Activated naive CD4-positive, alpha-beta T cell treated with anti-CD3 and anti-CD28 coated beads for 36 hours (primary cell): Measurements from ENCODE around the gene TRAPPC5. TPM values are rescaled to one million over a fixed set of nuclear protein-coding genes. Genes with fewer than 3 reads are reported as not detected.

Experiments
- CTCF ChIA-PET: fragments of 350-600 bp; sonication (Branson Sonifier 250); formaldehyde crosslinking; loops from one replicate; lab custom pipeline; 2021; ENCODE audit warnings: antibody characterized with exemption; lab: Charles Lee
- DNase-seq: peaks from one replicate; pipeline ENCODE4 v3.0.0-alpha.2; 2020
- H3K27ac Mint-ChIP-seq: one replicate; pipeline ENCODE4 v1.8.0; 2021; ENCODE audit warnings: mild to moderate bottlenecking, mixed read lengths
- H3K27me3 Mint-ChIP-seq: one replicate; pipeline ENCODE4 v1.8.0; 2021; ENCODE audit warnings: low read depth, mixed read lengths
- H3K36me3 Mint-ChIP-seq: one replicate; pipeline ENCODE4 v1.8.0; 2021; ENCODE audit warnings: low read depth, mixed read lengths
- H3K4me1 Mint-ChIP-seq: one replicate; pipeline ENCODE4 v1.8.0; 2021; ENCODE audit warnings: low read depth, mixed read lengths
- H3K4me3 Mint-ChIP-seq: one replicate; pipeline ENCODE4 v1.8.0; 2021; ENCODE audit warnings: mild to moderate bottlenecking, moderate library complexity, mixed read lengths
- H3K9me3 Mint-ChIP-seq: one replicate; pipeline ENCODE4 v1.8.0; 2021; ENCODE audit warnings: mixed read lengths
- intact Hi-C: fragments of 100-400 bp; cut with micrococcal nuclease; formaldehyde crosslinking; loops from one replicate; pipeline ENCODE4 v1.15.1; 2023
- total RNA-seq, 2 experiments: library from RNA; stranded (reverse); gene quantifications; one replicate each; pipeline ENCODE4 v1.2.3, GENCODE V29; 2021

Gene TRAPPC5
- total RNA-seq, 2 experiments from 2014 or later, result 74.7 to 82.4 TPM

GRCh38 chr19:7669641-7670040, 11.0 kb upstream of the TRAPPC5 start:
- intact Hi-C loops, result no loop called here
- peaks cover 23% of the 10 kb centered on the region for H3K27me3 Mint-ChIP-seq

GRCh38 chr19:7670150-7670783, 10.4 kb upstream of the TRAPPC5 start:
- CTCF ChIA-PET, result interaction anchor here (0.9 to 3.3 kb wide), 4 partner anchors 10 to 55 kb away, joined by 5 to 21 read pairs (median 6); partner anchors contain the start of gene TRAPPC5
- Mint-ChIP-seq H3K4me1 (peaks cover 14% of the 10 kb centered on the region), H3K9me3 (no peaks in the 10 kb centered on the region), H3K4me3 (peak overlapping the region; percentile 58), H3K36me3 (no peaks in the 10 kb centered on the region), H3K27me3 (peaks cover 23% of the 10 kb centered on the region), H3K27ac (no peak overlapping the region)
- intact Hi-C loops, result no loop called here
- peak; percentile 47 for DNase-seq

More at GRCh38 chr19:7669641-7670040, 11.0 kb upstream of the TRAPPC5 start:
- Mint-ChIP-seq H3K4me1 (peaks cover 14% of the 10 kb centered on the region), H3K4me3 (no peak overlapping the region), H3K27ac (no peak overlapping the region), H3K36me3 (no peaks in the 10 kb centered on the region), H3K9me3 (no peaks in the 10 kb centered on the region)
- CTCF ChIA-PET, result interaction anchor here (2.3 to 3.3 kb wide), 2 partner anchors 11 to 17 kb away, joined by 6 to 21 read pairs; partner anchors contain the start of gene TRAPPC5
- no peak for DNase-seq

- Mint-ChIP-seq H3K27ac (no peak overlapping the region), H3K4me3 (no peak overlapping the region), H3K36me3 (no peaks in the 10 kb centered on the region), H3K9me3 (no peaks in the 10 kb centered on the region), H3K27me3 (peaks cover 25% of the 10 kb centered on the region), H3K4me1 (peaks cover 16% of the 10 kb centered on the region)
- CTCF ChIA-PET, result interaction anchor here (0.9 to 1.4 kb wide), 2 partner anchors 10 to 55 kb away, joined by 5 to 6 read pairs; partner anchors contain the start of gene TRAPPC5
- intact Hi-C loops, result no loop called here
- no peak for DNase-seq
Measured at GRCh38 chr19:7670790-7671189, 9.8 kb upstream of the TRAPPC5 start.

GRCh38 chr19:7672522-7672921, 8.1 kb upstream of the TRAPPC5 start:
- Mint-ChIP-seq H3K36me3 (no peaks in the 10 kb centered on the region), H3K4me3 (no peak overlapping the region), H3K9me3 (no peaks in the 10 kb centered on the region), H3K27ac (no peak overlapping the region), H3K27me3 (peaks cover 36% of the 10 kb centered on the region), H3K4me1 (peaks cover 32% of the 10 kb centered on the region)
- CTCF ChIA-PET, result interaction anchor here (0.7 kb wide), 1 partner anchor 11 kb away, joined by 3 read pairs; no protein-coding TSS in a partner anchor
- intact Hi-C loops, result no loop called here
- DNase-seq, result no peak

GRCh38 chr19:7674010-7675005, 6.3 kb upstream of the TRAPPC5 start:
- no peaks in the 10 kb centered on the region for H3K9me3 Mint-ChIP-seq
- H3K36me3 Mint-ChIP-seq, result no peaks in the 10 kb centered on the region
- DNase-seq, result peak; percentile 34
- H3K27me3 Mint-ChIP-seq, result peaks cover 38% of the 10 kb centered on the region
- CTCF ChIA-PET, result no interaction called here
- H3K4me1 Mint-ChIP-seq, result peaks cover 44% of the 10 kb centered on the region
- no peak overlapping the region for H3K27ac Mint-ChIP-seq
- H3K4me3 Mint-ChIP-seq, result no peak overlapping the region
- intact Hi-C loops, result loop anchor here (5.0 kb wide), 1 partner anchor 322 kb away; no protein-coding TSS in a partner anchor

- intact Hi-C loops, result loop anchor here (5.0 kb wide), 1 partner anchor 324 kb away; no protein-coding TSS in a partner anchor
- Mint-ChIP-seq H3K27me3 (peaks cover 26% of the 10 kb centered on the region), H3K4me3 (no peak overlapping the region), H3K36me3 (no peaks in the 10 kb centered on the region), H3K4me1 (peaks cover 45% of the 10 kb centered on the region), H3K9me3 (no peaks in the 10 kb centered on the region), H3K27ac (no peak overlapping the region)
- CTCF ChIA-PET, result interaction anchor here (1.5 kb wide), 1 partner anchor 24 kb away, joined by 4 read pairs; no protein-coding TSS in a partner anchor
- DNase-seq, result no peak
Measured at GRCh38 chr19:7676376-7676775, 4.3 kb upstream of the TRAPPC5 start.

GRCh38 chr19:7676854-7677253, 3.8 kb upstream of the TRAPPC5 start, which contains the start of gene MCEMP1:
Gene MCEMP1 (plus strand): TSS chr19:7677090. CDS start chr19:7677121, 31 bp downstream.
- CTCF ChIA-PET, result interaction anchor here (1.5 kb wide), 1 partner anchor 24 kb away, joined by 4 read pairs; no protein-coding TSS in a partner anchor

GRCh38 chr19:7677669-7678311, 2.8 kb upstream of the TRAPPC5 start:
- no peak for DNase-seq
- H3K36me3 Mint-ChIP-seq, result peaks cover 6% of the 10 kb centered on the region
- H3K27ac Mint-ChIP-seq, result no peak overlapping the region
- intact Hi-C loops, result loop anchor here (5.0 kb wide), 1 partner anchor 325 kb away; no protein-coding TSS in a partner anchor
- CTCF ChIA-PET, result interaction anchor here (0.6 to 1.1 kb wide), 3 partner anchors 25 to 149 kb away, joined by 3 to 6 read pairs (median 4); no protein-coding TSS in a partner anchor
- H3K4me3 Mint-ChIP-seq, result no peak overlapping the region
- H3K9me3 Mint-ChIP-seq, result no peaks in the 10 kb centered on the region
- H3K4me1 Mint-ChIP-seq, result peaks cover 51% of the 10 kb centered on the region
- H3K27me3 Mint-ChIP-seq, result peaks cover 22% of the 10 kb centered on the region

More at GRCh38 chr19:7676854-7677253, 3.8 kb upstream of the TRAPPC5 start, which contains the start of gene MCEMP1:
- H3K36me3 Mint-ChIP-seq, result peaks cover 2% of the 10 kb centered on the region
- no peak for DNase-seq
- H3K4me1 Mint-ChIP-seq, result peaks cover 48% of the 10 kb centered on the region
- no peak within 1 kb of the TSS for H3K27ac Mint-ChIP-seq
- peaks cover 23% of the 10 kb centered on the region for H3K27me3 Mint-ChIP-seq
- intact Hi-C loops, result loop anchor here (5.0 kb wide), 1 partner anchor 325 kb away; no protein-coding TSS in a partner anchor
- no peaks in the 10 kb centered on the region for H3K9me3 Mint-ChIP-seq
- no peak within 1 kb of the TSS for H3K4me3 Mint-ChIP-seq

- H3K27me3 Mint-ChIP-seq, result peaks cover 18% of the 10 kb centered on the region
- CTCF ChIA-PET, result interaction anchor here (0.6 to 1.1 kb wide), 3 partner anchors 26 to 121 kb away, joined by 3 to 6 read pairs (median 5); no protein-coding TSS in a partner anchor
- H3K4me3 Mint-ChIP-seq, result peak overlapping the region; percentile 7
- peak; percentile 83 for DNase-seq
- H3K27ac Mint-ChIP-seq, result peak overlapping the region; percentile 63
- intact Hi-C loops, result loop anchor here (1.0 to 5.0 kb wide), 2 partner anchors 111 to 327 kb away; no protein-coding TSS in a partner anchor
- peaks cover 10% of the 10 kb centered on the region for H3K36me3 Mint-ChIP-seq
- peaks cover 52% of the 10 kb centered on the region for H3K4me1 Mint-ChIP-seq
- H3K9me3 Mint-ChIP-seq, result no peaks in the 10 kb centered on the region
Measured at GRCh38 chr19:7678971-7679751, 1.5 kb upstream of the TRAPPC5 start.

- H3K4me3 Mint-ChIP-seq, result peak overlapping the region; percentile 51
- peaks cover 17% of the 10 kb centered on the region for H3K27me3 Mint-ChIP-seq
- DNase-seq, result no peak
- intact Hi-C loops, result loop anchor here (1.0 to 5.0 kb wide), 7 partner anchors 22 to 577 kb away; partner anchors contain the start of genes PET100, SNAPC2 and XAB2
- peak overlapping the region; percentile 50 for H3K27ac Mint-ChIP-seq
- peaks cover 10% of the 10 kb centered on the region for H3K36me3 Mint-ChIP-seq
- CTCF ChIA-PET, result interaction anchor here (0.6 to 4.0 kb wide), 24 partner anchors 9 to 611 kb away, joined by 3 to 52 read pairs (median 5); partner anchors contain the start of genes ARHGEF18, MCOLN1, PET100 and RETN
- no peaks in the 10 kb centered on the region for H3K9me3 Mint-ChIP-seq
- H3K4me1 Mint-ChIP-seq, result peaks cover 50% of the 10 kb centered on the region
Measured at GRCh38 chr19:7679771-7680605, 645 bp upstream of the TRAPPC5 start.
